ENCODE data around the gene KLHL29. TPM values are rescaled to one million over a fixed set of nuclear protein-coding genes. Genes with fewer than 3 reads are reported as not detected.

KLHL29 gene
- total RNA-seq, 2 donors from 2014 or later: 2.0 to 4.2 TPM

DNA sequence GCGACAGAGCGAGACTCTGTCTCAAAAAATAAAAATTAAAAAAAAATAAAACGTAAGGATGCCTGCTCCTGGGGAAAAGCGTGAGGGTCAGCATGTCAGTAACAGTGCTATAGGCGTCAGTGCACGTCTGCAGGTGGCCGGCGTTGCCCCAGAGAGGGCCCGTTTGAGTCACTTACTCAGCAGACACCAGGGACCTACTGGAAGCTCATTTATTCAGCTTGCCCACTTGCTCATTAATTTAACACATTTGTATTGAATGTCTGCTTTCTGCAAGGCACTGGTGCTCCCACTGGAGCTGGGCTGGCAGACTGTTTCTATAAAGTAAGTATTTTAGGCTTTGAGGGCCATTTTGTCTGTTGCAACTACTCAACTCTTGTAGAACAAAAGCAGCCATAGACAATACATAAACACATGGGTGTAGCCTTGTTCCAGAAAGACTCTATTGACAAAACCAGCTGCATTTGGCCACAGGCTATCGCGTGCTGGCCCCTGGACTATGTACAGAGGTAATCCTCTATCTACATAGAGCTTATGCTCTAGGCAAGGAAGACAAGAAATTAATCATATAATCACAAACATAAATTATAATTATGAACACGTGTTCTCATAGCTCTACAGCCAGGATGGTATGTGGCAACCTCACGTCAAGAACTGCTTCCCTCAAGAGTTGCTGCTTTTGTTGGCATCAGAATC lies 73.2 kb downstream of the KLHL29 start:
- peak; percentile 42 for DNase-seq (ENCODE audit: low spot score)
- no peak overlapping the region for H3K4me3 ChIP-seq
- no peaks in the 10 kb centered on the region for H3K36me3 ChIP-seq
- TF ChIP-seq, protein P1, sequence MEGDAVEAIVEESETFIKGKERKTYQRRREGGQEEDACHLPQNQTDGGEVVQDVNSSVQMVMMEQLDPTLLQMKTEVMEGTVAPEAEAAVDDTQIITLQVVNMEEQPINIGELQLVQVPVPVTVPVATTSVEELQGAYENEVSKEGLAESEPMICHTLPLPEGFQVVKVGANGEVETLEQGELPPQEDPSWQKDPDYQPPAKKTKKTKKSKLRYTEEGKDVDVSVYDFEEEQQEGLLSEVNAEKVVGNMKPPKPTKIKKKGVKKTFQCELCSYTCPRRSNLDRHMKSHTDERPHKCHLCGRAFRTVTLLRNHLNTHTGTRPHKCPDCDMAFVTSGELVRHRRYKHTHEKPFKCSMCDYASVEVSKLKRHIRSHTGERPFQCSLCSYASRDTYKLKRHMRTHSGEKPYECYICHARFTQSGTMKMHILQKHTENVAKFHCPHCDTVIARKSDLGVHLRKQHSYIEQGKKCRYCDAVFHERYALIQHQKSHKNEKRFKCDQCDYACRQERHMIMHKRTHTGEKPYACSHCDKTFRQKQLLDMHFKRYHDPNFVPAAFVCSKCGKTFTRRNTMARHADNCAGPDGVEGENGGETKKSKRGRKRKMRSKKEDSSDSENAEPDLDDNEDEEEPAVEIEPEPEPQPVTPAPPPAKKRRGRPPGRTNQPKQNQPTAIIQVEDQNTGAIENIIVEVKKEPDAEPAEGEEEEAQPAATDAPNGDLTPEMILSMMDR (IDR thresholded peaks at IDR 0.05): no peak
- no peak overlapping the region for H3K27ac ChIP-seq
- H3K9me3 ChIP-seq: no peaks in the 10 kb centered on the region
- no peaks in the 10 kb centered on the region for H3K27me3 ChIP-seq
- H3K4me1 ChIP-seq: peaks cover 0 to 3% of the 10 kb centered on the region in 2 donors

GRCh38 chr2:23459032-23459431 lies 74.1 kb downstream of the KLHL29 start:
- Histone ChIP-seq H3K9me3 (no peaks in the 10 kb centered on the region), H3K4me3 (no peak overlapping the region), H3K4me1 (no peaks in the 10 kb centered on the region), H3K27ac (no peak overlapping the region), H3K36me3 (no peaks in the 10 kb centered on the region), H3K27me3 (no peaks in the 10 kb centered on the region)
- no peak for DNase-seq (ENCODE audit: low spot score)
- TF ChIP-seq, protein P1 (IDR thresholded peaks at IDR 0.05): no peak

DNA sequence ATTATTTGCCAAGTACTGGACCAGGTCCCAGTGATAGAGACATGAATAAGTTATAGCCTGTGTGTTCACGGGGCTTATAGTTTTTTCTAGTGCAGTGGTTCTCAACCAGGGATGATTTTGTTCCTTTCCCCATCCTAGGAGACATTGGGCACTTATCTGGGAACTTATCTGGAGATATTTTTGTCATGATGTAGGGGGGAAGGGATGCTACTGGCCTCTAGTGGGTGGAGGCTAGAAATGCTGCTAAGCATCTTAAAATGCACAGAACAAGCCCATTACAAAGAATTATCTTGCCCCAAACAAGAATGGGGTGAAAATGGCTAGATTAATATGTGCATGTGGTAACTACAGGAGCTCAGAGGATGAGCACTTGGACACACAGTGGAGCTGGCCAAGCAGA lies 75.2 kb downstream of the KLHL29 start:
- Histone ChIP-seq H3K4me1 (no peaks in the 10 kb centered on the region), H3K9me3 (no peaks in the 10 kb centered on the region), H3K27ac (no peak overlapping the region), H3K36me3 (no peaks in the 10 kb centered on the region), H3K4me3 (no peak overlapping the region), H3K27me3 (no peaks in the 10 kb centered on the region)
- TF ChIP-seq, protein P1 (IDR thresholded peaks at IDR 0.05): peak in 1 of 2 donors; percentile 41
- no peak for DNase-seq (ENCODE audit: low spot score)

- TF ChIP-seq, protein P1 (IDR thresholded peaks at IDR 0.05): no peak
- H3K4me1 ChIP-seq: no peaks in the 10 kb centered on the region
- peak; percentile 26 for DNase-seq (ENCODE audit: low spot score)
- no peaks in the 10 kb centered on the region for H3K9me3 ChIP-seq
- no peaks in the 10 kb centered on the region for H3K27me3 ChIP-seq
- H3K4me3 ChIP-seq: no peak overlapping the region
- H3K27ac ChIP-seq: no peak overlapping the region
- no peaks in the 10 kb centered on the region for H3K36me3 ChIP-seq
Measured at GRCh38 chr2:23460993-23461392, 76.0 kb downstream of the KLHL29 start.

GRCh38 chr2:23464156-23464555 lies 79.2 kb downstream of the KLHL29 start:
- Histone ChIP-seq H3K4me3 (no peak overlapping the region), H3K4me1 (no peaks in the 10 kb centered on the region), H3K27ac (no peak overlapping the region), H3K9me3 (no peaks in the 10 kb centered on the region), H3K27me3 (no peaks in the 10 kb centered on the region), H3K36me3 (no peaks in the 10 kb centered on the region)
- TF ChIP-seq, protein P1 (IDR thresholded peaks at IDR 0.05): no peak
- DNase-seq (ENCODE audit: low spot score): no peak
